T-helper 1 cell treated with Interleukin-12 subunit alpha and Interleukin-12 subunit beta and Interleukin-4 antibody, amounts not matched to agents 30 ng/mL and 1 ng/mL, for 36 hours (primary cell): ENCODE data around the gene RPP21. TPM values are rescaled to one million over a fixed set of nuclear protein-coding genes. Genes with fewer than 3 reads are reported as not detected.

Experiments
- intact Hi-C: fragments of 100-400 bp; cut with micrococcal nuclease; formaldehyde crosslinking; loops from one replicate; pipeline ENCODE4 v1.15.1; 2024
- total RNA-seq: library from RNA; stranded (reverse); gene quantifications from 2 replicates; pipeline ENCODE4 v1.2.3, GENCODE V29; 2022

The RPP21 gene
- total RNA-seq, 1 donor from 2014 or later, result 36.7 TPM

DNA sequence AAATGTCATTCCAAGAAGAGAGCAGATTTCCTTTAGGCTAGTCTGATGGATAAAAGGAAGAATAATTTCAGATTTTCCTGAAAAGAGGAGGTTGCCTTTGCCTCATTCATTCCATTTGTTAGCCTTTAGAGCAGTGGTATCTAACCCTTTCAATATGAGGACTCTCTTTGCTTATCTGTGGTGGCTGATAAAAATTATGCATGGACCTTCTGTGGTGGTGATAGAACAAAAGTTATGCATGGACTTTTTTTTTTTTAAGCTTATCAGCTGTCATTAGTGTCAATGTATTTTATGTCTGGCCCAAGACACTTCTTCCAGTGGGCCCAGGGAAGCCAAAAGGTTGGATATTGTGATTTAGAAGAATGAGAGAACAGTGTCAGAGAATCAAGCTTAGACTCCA, 16.6 kb upstream of the RPP21 start:
- intact Hi-C loops, result loop anchor here (5.0 to 10.0 kb wide), 5 partner anchors 244 to 1849 kb away; partner anchors contain the start of genes ABCF1, AGPAT1, HLA-B and RNF5

DNA sequence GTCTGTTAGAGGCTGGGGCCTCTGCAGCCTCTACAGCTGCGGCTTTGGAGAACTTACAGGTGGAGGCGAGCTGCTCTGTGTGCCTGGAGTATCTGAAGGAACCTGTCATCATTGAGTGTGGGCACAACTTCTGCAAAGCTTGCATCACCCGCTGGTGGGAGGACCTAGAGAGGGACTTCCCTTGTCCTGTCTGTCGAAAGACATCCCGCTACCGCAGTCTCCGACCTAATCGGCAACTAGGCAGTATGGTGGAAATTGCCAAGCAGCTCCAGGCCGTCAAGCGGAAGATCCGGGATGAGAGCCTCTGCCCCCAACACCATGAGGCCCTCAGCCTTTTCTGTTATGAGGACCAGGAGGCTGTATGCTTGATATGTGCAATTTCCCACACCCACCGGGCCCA, 15.6 kb upstream of the RPP21 start:
- intact Hi-C loops, result loop anchor here (5.0 to 10.0 kb wide), 5 partner anchors 243 to 1848 kb away; partner anchors contain the start of genes ABCF1, AGPAT1, HLA-B and RNF5

DNA sequence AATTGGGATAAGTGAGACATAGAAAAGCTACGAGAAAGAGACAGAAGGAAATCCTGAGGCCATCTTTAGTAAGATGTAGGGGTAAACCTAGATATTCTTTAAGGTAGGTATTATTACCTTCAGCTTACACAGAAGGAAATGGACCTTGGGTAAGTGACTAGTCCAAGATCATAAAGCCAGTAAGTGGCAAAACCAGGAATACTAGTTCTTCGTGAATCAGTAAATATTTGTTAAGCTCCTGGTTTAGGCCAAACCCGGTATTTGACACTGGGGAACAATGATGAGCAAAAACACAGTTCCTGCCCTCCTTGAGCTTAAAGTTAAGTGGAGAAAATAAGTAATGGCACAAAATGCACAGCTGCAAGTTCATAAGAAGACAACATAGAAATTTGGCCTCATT, 13.0 kb upstream of the RPP21 start:
- intact Hi-C loops, result no loop called here

DNA sequence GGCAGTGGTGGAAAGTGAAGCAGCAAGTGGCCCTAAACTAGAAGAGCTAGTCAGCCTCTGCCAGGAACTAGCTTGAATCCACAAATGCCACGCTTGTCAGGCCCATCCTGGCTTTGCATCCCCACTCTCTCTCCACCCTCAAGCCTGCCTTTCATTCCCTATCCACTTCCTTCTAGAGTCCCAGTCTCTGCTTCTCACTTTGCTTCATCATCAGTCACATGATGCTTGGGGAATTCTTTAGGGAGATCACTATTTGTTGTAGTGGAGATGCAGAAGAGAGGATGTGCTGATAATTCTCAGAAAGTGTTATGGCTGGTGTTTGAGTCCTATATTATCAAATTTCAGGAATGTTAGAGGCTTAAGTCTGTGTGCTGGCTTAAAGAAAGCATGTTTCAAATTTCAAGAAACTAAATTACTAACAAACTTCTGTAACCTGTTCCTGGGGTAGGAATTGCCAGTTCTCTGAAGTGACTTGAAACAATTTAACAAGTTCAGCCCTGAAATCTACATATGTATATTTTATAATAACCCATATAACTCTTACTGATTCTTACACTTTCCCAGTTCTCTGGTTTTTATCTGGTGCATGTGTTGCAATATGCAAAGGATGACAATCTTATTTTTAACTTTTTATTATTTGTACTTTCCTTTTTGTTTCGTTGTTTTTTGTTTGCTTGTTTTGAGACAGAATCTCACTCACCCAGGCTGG, 10.7 kb upstream of the RPP21 start:
- intact Hi-C loops, result no loop called here

DNA sequence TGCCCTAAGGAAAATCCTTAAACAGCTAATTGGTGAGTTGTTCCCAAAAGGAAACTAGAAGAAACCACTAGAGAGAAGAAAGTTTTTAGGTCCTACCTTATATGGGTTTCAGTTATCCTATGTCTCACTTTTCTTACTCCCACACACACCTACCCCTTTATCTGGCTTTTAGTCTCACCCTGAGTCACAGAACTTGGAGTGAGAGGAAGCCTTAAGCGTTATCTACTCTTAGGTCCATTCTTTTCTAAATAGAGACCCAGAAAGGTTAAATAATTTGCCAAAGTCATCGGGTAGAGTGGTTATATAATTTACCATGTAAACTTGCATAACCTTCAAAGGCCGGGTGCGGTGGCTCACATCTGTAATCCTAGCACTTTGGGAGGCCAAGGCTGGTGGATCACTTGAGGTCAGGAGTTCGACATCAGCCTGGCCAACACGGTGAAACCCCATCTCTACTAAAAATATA, 4.3 kb upstream of the RPP21 start:
- intact Hi-C loops, result no loop called here

DNA sequence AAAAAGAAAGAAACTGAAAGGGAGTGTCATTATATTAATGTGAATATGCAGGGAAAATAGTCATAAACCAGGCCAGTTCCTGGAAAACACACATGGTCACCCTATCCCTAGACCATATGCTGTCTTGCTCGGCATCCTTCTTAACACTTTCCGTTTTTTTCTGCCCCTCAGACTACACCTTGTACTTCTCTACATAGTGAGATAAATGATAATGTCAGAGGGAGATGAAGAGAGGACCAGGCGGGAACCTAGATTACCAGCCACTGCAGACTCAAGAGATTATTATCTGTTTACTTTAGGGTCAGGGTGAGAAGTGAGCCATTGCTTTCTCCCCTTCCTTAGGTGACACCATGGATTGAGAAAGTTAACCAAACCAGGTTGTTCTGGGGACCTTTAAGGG, 3.7 kb upstream of the RPP21 start:
- intact Hi-C loops, result no loop called here

DNA sequence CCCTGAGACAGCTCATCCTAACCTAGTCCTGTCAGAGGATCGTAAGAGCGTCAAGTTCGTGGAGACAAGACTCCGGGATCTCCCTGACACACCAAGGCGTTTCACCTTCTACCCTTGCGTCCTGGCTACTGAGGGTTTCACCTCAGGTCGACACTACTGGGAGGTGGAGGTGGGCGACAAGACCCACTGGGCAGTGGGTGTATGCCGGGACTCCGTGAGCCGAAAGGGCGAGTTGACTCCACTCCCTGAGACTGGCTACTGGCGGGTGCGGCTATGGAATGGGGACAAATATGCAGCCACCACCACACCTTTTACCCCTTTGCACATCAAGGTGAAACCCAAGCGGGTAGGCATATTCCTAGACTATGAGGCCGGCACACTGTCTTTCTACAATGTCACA, 3.2 kb upstream of the RPP21 start:
- intact Hi-C loops, result no loop called here

DNA sequence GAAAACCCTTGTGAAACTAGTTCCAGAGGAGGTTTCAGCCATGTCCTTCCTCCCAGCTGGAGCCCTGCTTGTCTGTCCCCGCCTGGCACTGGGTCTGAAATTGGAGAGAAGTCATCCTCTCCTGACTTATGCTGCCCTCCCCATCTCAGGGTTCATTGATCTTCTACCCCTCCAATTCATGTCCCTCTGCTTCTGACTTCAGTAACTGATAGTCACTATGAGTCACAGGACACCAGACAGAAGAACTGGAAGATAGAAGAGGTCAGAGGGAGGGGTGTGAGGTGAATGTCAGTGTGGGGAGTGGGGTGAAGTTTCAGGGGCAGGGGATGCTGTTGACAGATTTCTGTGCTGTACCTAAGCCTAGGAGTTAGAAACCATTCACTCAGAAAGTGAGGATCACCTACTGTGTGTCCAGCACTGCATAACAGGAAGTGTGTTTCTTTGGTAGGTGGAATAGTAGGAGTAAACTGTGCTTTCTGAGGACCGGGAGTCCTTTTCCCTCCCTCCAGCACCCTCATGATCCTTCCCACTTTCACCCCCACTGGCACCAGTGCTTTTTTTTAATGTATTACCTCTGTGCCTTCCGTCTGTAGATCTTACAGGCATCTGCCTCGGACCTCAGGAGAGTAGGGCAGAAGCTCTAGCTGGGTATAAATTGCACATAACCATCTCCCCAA, 627 bp upstream of the RPP21 start:
- intact Hi-C loops, result no loop called here

DNA sequence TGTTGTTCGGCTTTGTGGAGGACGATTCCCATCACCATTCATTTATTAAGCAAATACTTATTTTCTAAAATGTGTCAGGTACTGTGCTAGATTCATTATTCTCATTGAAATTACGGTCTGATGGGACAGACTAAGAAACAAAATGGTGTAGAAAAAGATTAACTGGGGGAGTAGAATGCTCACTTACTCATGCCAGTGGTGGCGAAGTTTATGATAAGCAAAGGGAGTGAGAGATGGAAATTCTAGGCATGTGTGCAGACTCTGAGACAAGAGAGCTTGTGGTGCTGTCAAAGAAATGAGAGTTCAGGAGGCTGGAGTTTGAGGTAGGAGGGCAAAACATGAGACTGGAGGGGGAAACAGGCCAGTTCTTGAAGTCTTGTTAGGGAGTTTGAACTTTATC, 896 bp downstream of the RPP21 start:
- intact Hi-C loops, result loop anchor here (1.0 kb wide), 6 partner anchors 11 to 562 kb away; partner anchors contain the start of genes GTF2H4 and PPP1R11

DNA sequence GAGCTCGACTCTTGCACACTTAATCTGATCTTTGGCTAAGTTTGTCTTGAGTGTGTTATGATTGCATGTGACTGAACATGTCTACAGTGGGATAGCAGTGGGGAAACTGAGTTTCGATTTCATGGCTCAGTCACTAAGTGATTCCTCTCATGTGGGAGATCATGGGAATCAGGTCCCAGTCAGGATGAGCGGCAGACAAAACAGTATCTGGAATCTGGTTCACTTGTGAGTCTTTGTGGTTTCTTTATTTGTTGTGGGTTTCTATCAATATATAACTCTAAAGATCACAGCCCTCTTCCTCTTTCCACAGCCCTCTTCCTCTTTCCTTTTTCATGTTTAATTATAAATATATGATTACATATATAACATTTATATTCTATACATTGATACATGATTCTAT, 4.0 kb downstream of the RPP21 start:
- intact Hi-C loops, result no loop called here

DNA sequence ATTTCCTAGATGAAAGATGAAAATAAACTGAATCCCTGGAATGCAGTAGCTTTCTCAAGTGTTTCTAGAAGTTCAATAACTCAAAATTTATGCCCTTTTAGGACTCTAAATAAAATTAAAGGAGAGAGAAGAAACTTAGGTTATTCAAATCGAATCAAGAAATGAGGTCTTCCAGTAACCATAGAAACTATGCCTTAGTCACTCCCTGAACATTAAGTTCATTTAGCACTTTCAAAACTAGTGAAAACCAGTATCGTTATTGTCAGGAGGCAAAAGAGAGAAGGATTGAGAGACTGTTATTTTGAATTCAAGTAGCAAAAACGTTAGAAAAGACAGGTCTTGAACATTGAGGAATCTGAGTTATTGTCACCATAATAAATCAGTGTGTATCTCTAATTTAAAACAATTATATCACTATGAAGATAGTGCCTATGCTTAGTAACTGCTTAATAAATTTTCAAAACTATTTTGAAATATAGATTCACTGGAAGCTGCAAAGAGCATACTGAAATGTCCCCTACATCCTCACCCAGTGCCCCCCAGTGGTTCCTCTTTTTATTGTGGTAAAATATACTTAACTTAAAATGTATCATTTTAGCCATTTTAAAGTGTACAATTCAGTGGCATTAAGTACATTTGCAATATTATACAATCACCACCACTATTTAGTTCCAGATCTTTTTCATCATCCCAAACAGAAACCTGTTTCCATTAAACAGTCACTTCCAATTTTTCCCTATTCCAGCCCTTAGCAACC, 4.6 kb downstream of the RPP21 start:
- intact Hi-C loops, result no loop called here

DNA sequence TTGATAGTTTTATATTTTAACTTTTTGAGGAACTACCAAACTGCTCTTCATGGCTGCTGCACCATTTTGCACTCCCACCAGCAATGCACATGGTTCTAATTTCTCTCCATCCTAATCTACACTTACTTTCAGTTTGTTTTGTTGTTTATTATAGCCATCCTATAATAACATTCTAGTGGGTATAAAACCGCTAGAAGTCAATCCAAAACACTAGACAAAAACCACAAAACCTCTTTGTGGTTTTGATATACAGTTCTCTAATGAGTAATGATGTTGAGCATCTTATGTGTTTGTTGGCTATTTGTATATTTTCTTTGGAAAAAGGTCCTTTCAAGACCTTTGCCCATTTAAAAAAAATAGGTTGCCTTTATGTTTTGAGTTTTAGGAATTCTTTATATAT, 5.6 kb downstream of the RPP21 start:
- intact Hi-C loops, result no loop called here

DNA sequence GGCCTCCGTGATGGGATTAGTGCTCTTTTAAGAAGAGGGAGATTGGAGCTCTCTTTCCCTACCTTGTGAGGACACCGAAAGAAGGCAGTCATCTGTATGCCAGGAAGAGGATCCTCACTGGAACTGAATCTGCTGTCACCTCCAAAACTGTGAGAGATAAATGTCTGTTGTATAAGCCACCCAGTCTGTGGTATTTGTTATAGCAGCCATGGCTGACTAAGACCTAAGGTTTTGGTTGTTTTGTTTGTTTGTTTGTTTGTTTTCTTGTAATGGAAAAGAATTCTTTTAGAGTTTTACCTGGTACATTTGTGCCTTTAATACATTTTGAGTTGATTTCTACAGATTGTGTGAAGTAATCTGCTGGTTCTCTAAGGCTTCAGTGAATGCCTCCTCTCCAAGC, 7.6 kb downstream of the RPP21 start:
- intact Hi-C loops, result no loop called here

DNA sequence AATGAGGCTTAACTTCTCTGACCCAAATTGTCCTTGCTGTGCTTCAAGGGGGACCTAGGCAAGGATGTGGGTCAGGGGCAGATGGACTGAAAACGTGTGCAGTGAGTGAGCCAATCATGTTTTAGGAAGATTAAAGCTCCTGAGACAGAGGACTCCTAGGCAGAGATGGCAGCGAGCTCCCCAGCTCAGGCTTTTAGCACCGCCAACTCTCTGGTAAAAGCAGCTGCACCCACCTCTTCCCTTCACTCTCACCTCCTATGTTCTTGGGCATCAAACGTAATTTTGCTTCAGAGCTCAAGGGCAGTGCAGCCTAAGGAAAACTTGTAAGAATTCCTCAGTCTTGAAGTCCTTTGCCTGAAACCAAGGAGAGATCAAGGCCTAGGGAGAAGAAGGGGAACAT, 10.3 kb downstream of the RPP21 start:
- intact Hi-C loops, result no loop called here

DNA sequence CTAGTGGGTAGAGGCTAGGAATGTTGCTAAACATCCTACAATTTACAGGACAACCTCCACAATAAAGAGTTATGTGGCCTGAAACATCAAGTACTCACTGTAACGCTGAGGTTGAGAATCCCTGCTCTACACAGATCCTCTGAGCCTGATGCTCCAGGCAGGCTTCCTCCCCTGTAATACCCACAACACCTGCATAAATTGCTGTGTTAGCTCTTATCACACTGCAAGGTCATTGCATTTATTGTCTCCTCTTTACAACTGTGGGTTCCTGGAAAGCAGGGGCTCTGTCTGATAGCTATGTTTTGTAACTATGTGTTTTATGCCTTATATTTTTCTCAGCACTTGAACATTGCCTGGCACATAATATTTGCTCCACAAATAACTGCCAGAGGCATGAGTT, 11.6 kb downstream of the RPP21 start:
- intact Hi-C loops, result no loop called here

DNA sequence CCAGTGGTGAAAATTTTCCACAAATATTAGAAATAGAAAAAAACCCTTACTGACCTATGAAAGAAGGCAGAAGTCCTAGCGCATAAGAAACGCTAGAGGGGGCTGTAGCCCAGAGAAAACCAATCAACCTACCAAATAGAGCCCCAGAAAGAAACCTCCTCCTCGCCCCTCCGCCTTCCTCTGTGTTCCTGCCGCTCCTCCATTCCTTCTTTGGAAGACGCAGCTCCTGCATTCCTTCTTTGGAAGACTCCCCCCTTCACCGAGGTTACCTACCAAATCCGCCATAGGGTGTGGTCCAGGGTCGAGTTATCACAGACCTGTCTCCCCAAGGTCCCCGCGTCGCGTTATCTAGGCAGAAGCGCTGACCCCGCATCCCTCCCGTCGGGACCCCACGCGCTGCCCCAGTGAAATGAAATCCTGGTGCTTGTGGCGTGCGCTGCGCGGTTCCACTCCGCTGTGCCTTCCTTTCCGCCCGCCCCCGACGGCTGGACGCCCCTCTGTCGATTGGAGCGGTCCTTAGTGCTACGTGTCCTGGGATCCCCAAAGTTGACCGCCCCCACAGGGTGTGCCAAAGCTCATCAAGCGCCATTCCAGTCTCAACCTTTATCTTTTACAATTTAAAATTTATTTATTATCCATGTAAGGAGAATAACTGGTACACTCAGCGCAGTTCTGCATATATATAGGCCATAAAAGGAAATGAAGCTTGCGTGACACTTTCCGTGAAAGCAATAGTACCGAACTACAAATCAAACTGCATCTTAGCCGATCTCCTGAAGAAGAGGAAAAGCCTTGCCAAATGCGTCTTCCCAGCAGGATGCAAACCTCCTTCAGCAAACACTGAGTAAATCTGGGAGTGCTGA, 13.0 kb downstream of the RPP21 start:
- intact Hi-C loops, result loop anchor here (1.0 kb wide), 4 partner anchors 13 to 139 kb away; partner anchors contain the start of gene RPP21

DNA sequence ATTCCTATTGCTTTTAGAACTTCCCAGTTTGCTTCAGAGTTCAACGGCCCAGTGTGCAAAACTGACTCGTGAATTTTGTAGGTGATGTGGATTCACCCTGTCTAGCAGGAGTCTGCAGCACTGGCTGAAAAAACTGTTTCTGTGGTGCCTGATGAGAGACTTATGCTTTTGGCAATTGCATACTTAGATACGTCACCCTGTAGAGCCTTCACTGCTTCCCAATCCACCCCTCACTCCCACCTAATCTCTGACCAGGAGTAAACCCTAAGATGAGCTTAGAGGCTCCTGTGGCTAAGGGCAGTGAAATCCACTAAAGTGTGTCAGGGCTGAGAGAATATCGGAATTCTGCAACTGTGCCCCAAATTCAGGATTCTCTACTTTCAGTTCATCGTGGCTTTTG, 14.3 kb downstream of the RPP21 start:
- intact Hi-C loops, result no loop called here

DNA sequence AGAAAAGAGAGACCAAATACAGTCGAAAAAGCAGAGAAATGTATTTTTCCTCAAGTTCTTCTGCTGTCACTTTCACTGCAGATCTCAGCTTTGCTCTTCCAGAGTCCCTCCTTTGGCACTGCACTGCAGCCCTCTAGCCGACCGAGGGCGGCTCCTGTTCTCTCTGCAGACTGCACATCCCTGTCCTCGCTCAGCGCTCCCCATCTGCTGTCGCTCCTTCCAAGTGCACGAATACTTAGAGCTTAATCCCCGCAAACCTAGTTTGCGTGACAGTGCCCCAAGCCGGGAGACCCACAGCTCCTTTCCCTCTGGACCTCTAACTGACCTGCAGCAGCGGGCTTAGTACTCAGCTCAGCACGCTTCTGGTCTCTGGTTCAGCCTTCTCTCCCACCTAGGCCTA, 15.2 kb downstream of the RPP21 start:
- intact Hi-C loops, result no loop called here

DNA sequence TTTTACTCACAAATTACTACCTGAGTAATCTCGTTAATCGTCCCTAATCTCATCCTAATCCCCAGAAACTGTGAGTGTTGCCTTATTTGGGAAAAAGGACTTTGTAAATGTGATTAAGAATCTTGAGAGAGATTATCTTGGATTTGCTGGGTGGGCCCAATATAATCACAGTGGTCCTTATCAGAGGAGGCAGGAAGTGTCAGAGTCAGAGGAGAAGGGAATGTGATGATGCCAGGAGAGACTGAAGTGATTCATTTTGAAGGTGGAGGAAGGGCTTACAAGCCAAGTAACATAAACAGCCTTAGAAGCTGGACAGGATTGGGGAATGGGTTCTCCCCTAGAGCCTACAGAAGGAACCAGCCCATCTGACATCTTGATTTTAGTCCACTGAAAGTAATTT, 16.7 kb downstream of the RPP21 start:
- intact Hi-C loops, result no loop called here

DNA sequence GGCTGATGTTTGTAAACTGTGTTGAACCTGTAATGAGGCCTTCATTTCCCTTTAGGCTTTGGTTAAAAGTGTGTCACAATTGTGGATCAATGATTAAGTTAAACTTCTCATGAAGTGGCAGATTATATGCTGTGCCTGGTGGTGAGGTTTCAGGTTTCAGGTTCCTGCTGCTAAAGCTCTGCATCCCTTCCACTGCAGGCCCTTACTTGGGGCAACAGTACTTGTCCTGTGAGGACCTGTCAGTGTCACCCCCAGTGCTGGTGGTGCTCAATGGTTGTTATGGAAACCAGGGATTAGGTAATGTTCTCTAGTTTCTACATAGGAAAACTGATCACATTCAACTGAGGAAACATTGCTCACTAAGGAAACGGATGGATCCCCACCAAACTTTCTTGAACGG, 18.5 kb downstream of the RPP21 start:
- intact Hi-C loops, result no loop called here

DNA sequence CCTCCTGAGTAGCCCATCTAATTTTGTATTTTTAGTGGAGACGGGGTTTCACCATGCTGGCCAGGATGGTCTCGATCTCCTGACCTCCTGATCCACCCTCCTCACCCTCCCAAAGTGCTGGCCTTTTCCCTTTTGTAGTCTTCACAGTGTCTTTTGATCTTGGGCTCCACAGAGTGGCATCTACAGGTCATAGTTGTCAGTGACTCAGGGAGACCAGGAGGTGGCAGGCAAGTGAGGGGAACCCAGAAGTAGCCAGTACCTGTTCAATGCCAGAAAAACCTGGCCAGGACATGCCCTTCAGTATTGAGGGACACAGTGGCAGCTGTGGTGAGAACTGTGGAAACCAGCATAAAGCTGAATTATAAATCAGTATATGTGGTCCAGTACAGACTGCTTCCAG, 19.6 kb downstream of the RPP21 start:
- intact Hi-C loops, result no loop called here
